ENCODE data around the gene EZH2. TPM values are rescaled to one million over a fixed set of nuclear protein-coding genes. Genes with fewer than 3 reads are reported as not detected.

EZH2 gene
- polyA plus RNA-seq, 1 of the 3 experiments (the other 2 are of a cell fraction), result 30.6 TPM

GRCh38 chr7:148921189-148921588 is 37.1 kb upstream of the EZH2 start (continued):
- TF ChIP-seq CHD2 (IDR thresholded peaks at IDR 0.05; ENCODE audit: low read length, partially characterized antibody) (no peak), ZBTB33 (IDR thresholded peaks at IDR 0.05; ENCODE audit: borderline replicate concordance, low read depth) (no peak), GABPA (IDR thresholded peaks at IDR 0.05; ENCODE audit: low read depth) (no peak), MAX (IDR thresholded peaks at IDR 0.05; ENCODE audit: low read depth) (no peak), FOSL2 (IDR thresholded peaks at IDR 0.05; ENCODE audit: borderline replicate concordance, low read depth) (no peak)

GRCh38 chr7:148919859-148920258 is 35.8 kb upstream of the EZH2 start:
- no peaks in the 10 kb centered on the region for H3K9me2 ChIP-seq
- H4K20me1 ChIP-seq (ENCODE audit: insufficient read depth), result no peaks in the 10 kb centered on the region
- no peaks in the 10 kb centered on the region for H3K9me3 ChIP-seq
- no peaks in the 10 kb centered on the region for H3K4me1 ChIP-seq (ENCODE audit: control insufficient read depth in 1 of 2, insufficient read depth in 2 of 2, low read depth in 1 of 2, low read length in 1 of 2)
- WGBS (ENCODE audit: low lambda C conversion rate), result 97% methylated on average over 6 of the region's 6 CpGs
- ChIA-PET POLR2A (no interaction called here), CTCF (interaction anchor here (1.1 to 2.3 kb wide), 3 partner anchors 9 to 63 kb away, joined by 3 to 9 read pairs (median 4); no protein-coding TSS in a partner anchor)
- TF ChIP-seq RXRA (IDR thresholded peaks at IDR 0.05; ENCODE audit: borderline replicate concordance, low read depth) (no peak), POLR2AphosphoS5 (IDR thresholded peaks at IDR 0.05; ENCODE audit: low read depth, low read length) (no peak), FOXJ3 (CRISPR knock-in tag; IDR thresholded peaks at IDR 0.05) (no peak), NRF1 (IDR thresholded peaks at IDR 0.05; ENCODE audit: low read depth, low read length) (no peak), SIN3A (IDR thresholded peaks at IDR 0.05; ENCODE audit: borderline replicate concordance, low read depth, low read length) (no peak), JUND (IDR thresholded peaks at IDR 0.05) (no peak), FOSL2 (IDR thresholded peaks at IDR 0.05; ENCODE audit: borderline replicate concordance, low read depth) (no peak), ZBTB33 (IDR thresholded peaks at IDR 0.05; ENCODE audit: borderline replicate concordance, low read depth) (no peak), YY1 (IDR thresholded peaks at IDR 0.05; ENCODE audit: low read depth) (no peak), IRF3 (IDR thresholded peaks at IDR 0.05; ENCODE audit: low read depth, low read length) (no peak), RAD21 (IDR thresholded peaks at IDR 0.05; ENCODE audit: low read length) (no peak), TCF12 (IDR thresholded peaks at IDR 0.05) (no peak), CTCF (IDR thresholded peaks at IDR 0.05) (no peak)
- no peak overlapping the region for H3K9ac ChIP-seq
- H3F3A ChIP-seq (replicated peaks; ENCODE audit: insufficient read depth), result no peaks in the 10 kb centered on the region
- H3K79me2 ChIP-seq (ENCODE audit: insufficient read depth), result no peaks in the 10 kb centered on the region
- H3K27me3 ChIP-seq (ENCODE audit: insufficient read depth), result no peaks in the 10 kb centered on the region
- DNase-seq, result no peak
- H2AFZ ChIP-seq (ENCODE audit: low read depth), result no peak overlapping the region
- no peak overlapping the region for H3K4me3 ChIP-seq (ENCODE audit: low read depth in 2 of 2, low read length in 1 of 2)
- no peak overlapping the region for H3K27ac ChIP-seq (ENCODE audit: low read depth in 2 of 2, low read length in 1 of 2)
- no peak overlapping the region for H3K4me2 ChIP-seq
- no peaks in the 10 kb centered on the region for H3K36me3 ChIP-seq (replicated peaks in 1 of 2; ENCODE audit: control insufficient read depth in 1 of 2, insufficient read depth in 2 of 2, low read length in 1 of 2)

All from SK-N-SH (cell line).